Astrocyte (in vitro differentiated cells and primary cell): Measurements from ENCODE around the gene MPP3.

Experiments
- EZH2 ChIP-seq: IDR thresholded peaks from 2 replicates; pipeline ENCODE4 v1.6.1; 2012; ENCODE audit warnings: mild to moderate bottlenecking, low read length, inconsistent platforms; ENCODE audit not compliant: insufficient read depth
- TF ChIP-seq, protein P1 (sequence below): IDR thresholded peaks from 2 replicates; pipeline ENCODE4 v1.5.1; 2011; ENCODE audit warnings: low read depth, mild to moderate bottlenecking, inconsistent platforms, low read length, moderate library complexity; ENCODE audit not compliant: insufficient read depth

DNA sequence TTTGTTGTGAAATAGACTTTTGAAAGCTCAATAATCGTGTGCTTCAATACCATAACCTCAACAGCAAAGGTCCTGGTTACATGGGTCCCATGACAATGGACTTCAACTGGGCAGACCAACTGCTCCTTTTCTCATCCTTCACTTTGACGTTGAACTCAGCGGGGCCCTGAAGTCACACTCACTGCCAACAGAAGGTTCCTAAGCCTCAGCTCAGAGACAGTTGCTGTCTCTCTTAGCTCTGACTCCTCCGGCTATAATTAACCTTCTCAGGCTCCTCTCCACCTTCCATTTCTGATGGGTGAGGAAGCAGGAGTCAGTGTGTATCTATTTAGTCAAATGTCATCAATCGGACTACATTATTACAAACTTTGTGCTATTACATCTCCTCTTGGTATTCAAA lies 23.8 kb downstream of the MPP3 start:
- TF ChIP-seq, protein P1, sequence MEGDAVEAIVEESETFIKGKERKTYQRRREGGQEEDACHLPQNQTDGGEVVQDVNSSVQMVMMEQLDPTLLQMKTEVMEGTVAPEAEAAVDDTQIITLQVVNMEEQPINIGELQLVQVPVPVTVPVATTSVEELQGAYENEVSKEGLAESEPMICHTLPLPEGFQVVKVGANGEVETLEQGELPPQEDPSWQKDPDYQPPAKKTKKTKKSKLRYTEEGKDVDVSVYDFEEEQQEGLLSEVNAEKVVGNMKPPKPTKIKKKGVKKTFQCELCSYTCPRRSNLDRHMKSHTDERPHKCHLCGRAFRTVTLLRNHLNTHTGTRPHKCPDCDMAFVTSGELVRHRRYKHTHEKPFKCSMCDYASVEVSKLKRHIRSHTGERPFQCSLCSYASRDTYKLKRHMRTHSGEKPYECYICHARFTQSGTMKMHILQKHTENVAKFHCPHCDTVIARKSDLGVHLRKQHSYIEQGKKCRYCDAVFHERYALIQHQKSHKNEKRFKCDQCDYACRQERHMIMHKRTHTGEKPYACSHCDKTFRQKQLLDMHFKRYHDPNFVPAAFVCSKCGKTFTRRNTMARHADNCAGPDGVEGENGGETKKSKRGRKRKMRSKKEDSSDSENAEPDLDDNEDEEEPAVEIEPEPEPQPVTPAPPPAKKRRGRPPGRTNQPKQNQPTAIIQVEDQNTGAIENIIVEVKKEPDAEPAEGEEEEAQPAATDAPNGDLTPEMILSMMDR = no peak
- no peak for TF ChIP-seq EZH2
